ENCODE data around the gene RIPK4.
"Not testable (repeated sequence)": the region's sequence is repeated elsewhere in the genome, so short reads cannot be mapped to it uniquely, and the experiment has no call there.

Gene RIPK4

DNA sequence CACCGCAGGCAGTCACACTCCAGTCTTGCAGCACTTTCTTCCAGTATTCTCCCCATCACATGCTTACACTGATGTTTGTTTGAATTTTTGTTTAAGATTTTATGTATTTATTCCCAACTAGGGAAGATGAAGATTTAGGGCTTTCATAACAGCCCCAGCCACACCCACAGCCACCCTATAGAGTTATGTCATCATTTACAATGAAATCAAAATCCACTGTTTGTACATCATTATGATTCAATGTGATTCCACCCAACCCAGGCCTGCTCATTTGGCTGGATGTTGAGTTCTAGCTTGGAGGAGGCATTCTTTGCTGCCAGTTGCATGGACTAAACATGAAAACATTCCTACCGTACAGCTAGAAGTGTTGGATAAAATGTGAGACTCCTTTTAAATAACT lies 35.8 kb downstream of the RIPK4 start:
- no peak for DNase-seq

DNA sequence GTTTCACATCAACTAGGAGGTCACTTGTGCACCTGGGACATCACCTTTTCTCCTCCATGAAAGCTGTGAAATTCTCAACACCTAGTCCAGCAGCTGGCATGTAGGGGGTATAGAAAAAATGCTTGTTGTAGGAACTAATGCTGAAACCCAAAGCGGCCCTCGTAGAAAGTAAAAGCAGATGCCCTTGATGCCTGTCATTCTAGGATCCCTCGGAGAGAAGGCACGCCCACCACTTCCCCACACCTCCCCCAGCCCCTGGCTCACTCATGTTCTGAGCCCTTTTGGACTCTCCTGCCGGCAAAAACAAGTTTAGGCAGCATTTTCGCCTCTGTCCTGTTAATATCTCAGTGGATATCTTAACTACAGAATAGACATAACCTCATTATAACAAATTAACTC lies 36.5 kb downstream of the RIPK4 start:
- no peak for DNase-seq

DNA sequence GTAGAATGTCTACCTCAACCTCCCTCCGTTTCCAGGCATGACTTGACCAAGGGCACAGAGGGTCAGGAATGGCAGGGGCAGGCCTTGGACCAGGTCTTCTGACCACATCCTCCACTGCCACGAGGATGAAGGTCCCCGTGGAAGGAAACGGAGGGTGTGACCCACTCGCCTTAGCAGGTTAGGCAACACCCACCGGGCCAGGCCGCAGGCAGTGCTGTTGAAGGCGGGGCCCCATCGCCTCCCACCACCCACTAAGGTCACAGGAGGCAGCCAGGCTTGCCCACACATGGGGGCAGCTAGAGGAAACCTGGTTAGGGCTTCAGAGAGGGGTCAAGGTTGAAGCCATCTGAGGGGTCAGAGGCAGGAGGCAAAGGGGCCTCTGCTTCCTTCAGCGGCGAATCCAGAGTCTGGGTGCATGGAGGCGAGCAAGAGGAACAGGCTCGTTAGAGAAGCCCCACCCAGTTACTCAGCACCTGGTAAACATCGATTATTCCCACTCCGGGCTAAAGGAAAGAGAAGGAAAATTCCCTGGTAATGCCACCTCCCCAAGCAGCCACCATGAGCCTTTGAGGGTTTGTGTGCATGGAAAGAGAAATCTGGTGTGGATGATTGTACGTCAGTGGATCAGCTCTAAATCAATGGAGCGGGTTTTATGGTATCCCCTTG lies 37.0 kb downstream of the RIPK4 start:
- no peak for DNase-seq

DNA sequence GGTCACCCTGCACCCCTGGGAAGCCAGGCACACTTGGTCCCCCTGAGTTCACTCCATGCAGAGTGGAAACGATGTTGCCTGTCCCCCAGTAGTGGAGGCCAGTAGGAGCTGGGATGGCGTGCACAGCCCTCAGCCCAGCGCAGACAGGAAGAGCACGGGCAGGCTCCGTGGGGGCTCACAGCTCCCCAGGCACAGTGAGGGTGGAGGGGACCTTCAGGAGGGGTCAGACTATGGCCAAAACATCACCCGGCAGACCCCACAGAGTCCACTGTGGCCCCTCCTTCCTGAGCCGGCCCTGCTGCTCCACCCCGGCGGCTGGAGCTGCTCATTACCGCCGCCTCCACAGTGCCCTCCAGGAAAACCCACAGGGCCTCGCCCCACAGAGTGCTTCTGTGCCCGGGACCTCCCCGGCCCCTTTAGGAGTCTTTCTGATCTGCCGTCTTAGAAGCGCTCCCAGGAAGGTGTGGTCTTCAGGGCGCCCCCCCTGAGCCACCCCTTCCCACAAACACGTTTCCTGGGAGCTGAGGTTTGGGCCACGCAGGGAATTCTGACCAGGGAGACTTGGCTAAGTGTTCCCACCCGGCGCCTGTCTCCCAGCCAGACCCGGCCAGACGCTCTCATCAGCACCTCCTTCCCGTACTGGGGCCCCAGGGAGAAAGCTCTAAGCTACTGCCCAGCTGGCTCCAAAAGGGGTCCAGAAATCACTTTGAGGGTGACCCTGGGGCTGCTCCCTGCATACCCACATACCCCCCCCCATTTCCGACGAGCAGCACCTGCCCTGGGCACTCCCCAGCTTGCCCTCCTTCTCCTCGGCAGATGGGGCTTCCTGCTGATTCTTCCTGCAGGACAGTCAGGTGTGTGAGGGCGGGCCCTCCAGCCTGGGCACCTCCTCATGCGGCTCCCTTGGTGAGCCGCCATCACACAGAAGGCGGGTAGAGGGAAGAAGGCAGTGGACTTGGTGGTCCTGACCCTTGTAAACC lies 38.8 kb downstream of the RIPK4 start:
- DNase-seq = no peak

DNA sequence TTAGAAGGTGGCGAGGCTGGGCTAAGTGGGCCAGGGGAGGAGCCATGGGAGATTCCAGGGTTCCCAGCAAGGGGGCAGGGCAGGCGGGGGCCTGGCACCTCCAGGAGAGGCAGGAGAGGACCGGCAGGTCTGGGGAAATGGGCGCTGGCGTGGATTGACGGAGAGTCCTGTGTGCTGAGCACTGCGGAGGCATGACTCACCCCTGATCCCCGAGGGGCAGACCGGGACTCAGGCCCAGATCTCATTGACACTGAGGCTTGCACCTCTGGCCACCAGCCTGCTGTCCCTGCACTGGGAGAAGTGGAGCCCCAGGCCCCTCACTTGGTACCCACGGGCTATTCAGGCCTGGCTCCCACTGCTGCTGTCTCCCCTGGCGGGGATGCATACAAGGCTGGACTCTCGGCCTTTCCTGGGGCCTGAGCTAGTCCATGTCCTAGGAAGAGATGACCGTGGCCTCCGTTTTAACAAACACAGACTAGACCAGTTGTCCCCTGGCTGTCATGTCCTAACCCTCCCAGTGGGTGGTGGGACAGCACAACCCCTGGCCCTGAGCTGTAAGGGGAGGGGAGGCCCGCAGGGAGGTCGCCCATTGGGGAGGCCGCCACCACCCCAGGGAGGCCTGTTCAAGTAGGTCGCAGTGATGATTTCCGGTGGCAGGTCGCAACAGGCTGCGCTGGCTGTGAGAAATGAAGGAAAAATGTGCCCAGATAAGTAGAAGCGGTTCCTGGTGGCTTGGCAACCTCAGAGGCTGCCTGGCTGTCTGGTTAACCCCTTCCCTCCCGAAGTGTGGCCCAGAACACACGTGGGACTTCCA lies 39.7 kb downstream of the RIPK4 start:
- DNase-seq = no peak

DNA sequence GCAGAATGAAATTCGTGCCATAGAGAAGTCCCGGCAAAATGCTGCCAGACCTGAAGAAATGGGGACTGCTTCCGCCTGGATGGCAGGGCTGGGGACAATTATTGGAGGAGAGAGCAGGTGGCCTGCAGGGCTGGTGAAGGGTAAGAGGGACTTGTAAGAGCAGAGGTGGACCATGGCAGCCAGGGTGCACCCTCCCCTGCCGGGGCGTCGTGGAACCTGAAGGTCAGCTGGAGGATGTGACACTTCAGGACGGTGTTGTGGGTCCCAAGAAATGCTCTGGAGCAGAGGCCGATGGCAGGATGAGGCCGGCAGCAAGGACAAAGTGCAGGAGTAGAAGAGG lies 40.3 kb downstream of the RIPK4 start:
- no peak for DNase-seq

DNA sequence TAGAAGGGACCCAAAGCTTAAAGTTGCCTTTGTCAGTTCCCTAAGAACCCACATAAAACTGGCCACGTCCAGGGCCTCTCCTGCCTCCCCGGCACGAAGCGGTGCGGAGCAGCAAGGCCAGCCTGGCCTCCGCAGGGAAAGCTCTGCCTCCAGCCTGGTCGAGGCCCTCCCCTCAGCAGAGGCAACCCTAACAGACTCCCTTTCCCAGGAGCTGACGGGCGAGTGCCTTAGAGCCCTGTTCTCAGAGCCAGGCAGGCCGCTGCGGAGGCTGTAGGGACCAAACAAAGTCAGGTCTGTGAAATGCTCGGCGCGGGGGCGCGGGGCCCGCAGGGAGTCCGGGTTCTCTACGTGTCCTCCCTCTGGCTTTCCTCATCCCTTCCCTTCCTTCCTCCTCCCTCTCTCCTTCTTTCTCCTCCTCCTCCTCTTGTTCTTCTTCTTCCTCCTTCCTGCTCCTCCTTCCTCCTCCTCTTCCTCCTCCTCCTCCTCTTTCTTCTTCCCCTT lies 40.7 kb downstream of the RIPK4 start:
- DNase-seq = no peak

DNA sequence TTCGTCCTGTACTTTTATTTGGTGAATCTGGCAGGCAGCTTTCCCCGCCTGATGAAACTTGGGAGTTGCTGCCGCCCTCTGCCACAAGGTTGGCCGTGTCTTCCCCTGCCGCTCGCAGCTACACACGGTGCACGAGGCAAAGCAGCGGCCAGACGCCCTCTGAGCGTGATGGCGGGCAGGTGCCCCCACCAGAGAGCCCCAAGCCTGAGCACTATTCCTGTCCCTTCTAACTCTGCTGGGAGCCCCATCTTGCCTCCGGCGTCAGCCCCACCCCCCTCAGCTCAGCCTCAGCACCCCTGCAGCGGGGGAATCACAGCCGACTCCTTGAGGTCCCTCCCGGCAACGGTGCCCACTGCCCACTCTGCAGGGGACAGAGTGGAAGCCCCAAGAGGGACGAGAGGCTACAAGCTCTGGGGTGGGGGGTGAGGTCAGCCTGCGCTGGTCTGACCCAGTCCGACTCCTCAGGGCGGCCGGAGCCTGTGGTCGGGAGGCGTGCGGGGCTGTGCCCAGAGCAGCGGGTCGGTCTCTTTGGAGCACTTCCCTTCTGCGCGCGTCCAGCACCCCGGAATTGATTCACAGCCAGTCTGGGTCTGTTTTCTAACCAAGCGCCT lies 41.3 kb downstream of the RIPK4 start:
- DNase-seq = no peak

DNA sequence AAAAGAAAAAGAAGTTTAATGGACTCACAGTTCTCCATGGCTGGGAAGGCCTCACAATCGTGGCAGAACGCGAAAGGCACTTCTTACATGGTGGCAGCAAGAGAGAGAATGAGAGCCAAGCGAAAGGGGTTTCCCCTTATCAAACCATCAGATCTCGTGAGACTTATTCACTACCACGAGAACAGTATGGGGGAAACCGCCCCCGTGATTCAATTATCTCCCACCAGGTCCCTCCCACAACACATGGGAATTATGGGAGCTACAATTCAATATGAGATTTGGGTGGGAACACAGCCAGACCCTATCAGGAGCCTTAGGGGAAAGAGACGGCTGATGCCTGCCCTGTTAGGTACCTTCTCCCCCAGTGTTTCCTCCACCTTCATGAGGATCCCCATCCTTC lies 43.0 kb downstream of the RIPK4 start:
- DNase-seq = not testable (repeated sequence)

DNA sequence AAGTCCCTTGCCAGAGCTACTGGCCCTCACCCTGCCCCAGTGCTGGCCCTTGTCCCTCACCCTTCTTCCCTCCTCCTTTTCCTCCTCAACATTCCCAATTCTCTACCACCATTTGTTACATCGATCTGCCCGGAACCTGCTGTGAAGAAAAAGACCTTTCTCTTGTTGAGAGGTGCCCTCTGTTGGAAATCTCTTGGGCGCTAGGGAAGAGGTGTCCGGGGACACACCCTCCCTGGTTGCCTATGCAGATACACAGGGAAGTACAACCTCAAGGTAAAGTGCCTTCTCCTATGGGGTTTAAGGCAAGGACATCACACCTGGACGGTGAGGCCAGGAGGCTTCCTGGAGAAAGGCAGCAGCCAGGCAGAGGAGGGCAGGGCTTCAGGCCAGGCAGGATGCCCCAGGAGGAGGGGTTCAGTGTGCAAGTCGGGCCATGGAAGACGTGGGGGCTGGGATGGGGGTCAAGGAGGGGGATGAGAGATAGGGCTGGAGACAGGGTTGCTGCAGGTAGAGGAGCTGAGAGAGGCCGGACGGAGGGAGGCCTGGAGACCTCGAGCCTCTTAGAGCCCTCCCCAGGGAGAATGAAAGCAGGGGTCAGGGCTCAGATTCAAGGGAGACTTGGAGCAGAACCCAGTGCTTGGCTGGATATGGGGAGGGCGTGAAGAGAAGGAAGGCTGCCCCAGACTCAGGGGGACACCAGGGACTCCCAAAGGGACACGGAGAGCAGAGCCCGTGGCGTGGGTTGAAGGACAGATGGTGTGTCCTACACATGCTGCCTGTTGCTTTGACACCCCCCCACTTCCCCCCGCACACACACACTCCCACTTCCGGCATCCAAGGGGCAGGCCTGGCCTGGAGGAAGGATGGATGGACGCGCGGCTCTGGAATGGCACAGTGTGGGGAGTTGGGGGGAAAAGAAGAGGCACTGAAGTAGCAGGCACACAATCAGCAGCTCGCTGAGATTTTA lies 44.5 kb downstream of the RIPK4 start:
- no peak for DNase-seq

DNA sequence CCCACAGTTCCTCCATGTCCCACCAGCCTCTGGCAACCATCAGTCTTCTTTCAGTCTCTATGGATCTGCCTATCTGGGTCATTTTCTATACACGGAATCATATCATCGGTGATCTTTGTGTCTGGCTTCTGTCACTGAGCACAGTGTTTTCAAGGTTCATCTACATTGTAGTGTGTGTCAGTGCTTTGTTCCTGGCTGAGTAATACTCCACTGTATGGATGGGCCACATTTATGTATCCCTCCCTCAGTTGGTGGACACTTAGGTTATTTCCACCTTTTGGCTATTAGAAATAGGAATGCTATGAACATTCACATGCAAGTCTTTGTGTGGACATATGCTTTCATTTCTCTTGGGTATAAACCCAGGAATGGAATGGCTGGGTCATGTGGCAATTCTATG lies 46.6 kb downstream of the RIPK4 start:
- no peak for DNase-seq

DNA sequence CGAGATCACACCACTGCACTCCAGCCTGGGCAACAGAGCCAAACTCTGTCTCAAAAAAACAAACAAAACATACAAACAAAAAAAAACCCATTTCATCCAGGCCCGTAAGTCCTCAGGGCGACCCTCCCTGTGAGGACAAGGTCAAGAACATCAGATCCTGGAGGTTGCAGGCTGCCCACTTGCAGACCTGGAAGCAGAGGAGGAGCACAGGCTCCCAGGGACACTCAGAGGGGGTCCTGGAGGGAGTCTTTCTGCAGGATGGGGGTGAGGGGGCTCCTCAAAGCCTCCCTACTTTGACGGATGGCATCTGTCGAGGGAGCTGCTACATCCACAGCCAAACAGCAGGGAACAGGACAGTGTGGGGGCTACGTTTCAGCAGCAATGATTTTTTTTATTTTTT lies 47.2 kb downstream of the RIPK4 start:
- no peak for DNase-seq

DNA sequence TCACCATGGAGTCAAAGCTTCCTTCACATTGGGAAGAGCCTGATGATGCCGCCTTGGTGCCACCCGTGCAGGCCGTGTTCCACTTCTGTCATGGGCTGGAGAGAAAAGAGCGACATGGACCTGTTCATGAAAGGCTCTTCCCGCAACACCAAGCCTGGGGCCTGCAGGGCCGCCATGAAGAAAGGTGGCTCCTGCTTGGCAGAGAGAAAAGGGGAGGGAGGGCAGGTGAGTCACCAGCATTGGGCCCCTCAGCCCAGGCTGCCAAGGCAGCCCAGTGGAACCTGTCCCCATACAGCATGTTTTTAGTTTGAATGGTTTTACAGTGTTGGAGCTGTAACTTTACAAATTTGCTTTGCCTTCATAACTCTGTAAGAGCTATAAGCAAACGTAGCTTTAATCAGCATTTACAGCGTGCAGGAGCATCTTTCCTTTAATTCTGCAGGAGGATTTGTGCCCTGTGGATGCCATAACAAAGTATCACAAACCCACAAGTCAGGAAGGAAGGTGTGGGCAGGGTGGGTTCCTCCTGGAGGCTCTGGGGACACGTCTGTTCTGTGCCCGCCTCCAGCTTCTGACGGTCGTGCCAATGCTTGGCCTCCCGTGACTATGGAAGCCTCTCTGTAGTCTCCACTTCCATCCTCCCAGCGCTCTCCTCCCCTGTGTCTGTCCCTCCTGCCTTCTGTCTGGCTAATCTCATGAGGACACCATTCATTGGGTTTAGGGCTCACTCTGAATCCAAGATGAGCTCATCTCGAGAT lies 49.1 kb downstream of the RIPK4 start:
- DNase-seq = no peak

DNA sequence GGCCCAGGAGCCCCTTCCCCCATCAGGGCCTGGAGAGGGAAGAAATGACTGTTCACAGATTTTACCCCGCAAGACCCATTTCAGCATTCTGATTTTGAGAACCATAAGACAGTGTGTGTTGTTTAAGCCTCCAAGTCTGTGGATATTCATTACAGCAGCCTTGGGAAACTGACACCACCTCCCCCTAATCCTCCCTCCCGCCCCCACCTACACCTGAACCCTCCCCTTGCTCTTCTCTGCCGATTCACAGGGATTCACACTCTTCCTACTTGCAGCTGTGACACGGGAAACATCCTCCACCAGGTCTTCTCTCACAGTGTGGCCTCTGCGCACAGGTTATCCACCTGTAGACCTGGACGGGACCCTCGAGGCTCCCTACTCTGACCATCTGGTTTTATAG lies 50.1 kb downstream of the RIPK4 start:
- no peak for DNase-seq

DNA sequence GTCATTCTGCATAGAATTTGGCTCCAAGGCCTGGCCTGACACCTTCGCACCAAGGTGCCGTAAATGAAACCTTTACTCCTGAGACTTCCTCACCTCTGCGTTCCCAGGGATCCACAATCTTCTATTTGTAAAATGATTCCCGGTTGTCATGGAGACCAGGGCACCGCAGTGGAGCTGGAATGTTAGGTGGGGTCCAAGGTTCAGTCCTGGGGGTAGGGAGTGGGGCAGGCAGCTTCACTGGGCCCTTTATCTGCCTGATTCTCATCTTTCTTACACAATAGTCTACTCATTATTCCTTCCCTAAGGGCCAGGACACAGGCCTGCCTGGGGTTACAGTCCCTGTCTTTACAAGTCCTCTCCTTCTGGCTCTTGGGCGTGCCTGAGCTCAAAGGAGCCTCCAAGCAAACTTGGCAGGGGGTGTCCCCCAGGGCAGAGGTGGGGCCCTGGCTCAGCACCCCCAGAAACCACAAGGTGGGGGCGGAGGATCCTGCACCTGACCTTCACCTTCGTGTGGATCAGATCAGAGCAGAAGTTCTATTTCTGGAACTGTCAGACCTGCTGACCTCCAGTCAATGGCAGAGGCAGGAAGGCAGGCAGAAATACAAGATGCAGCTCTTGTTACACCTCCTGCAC lies 51.1 kb downstream of the RIPK4 start:
- DNase-seq = no peak

DNA sequence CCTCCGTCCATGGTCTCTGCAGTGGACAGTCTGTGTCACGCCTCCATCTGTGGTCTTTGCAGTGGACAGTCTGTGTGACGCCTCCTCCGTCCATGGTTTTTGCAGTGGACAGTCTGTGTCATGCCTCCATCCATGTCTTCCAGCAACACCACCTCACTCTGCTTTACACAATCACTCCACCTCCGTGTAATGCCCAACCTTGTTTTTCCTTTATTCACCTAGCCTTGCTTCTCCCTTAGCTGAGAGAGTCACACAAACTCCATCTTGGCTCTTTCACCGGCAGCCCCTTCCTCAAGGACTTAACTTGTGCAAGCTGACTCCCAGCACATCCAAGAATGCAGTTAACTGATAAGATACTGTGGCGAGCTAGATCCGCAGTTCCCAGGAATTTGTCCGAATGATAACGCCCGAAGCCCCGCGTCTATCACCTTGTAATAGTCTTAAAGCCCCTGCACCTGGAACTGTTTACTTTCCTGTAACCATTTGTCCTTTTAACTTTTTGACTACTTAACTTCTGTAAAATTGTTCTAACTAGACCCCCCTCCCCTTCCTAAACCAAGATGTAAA lies 52.5 kb downstream of the RIPK4 start:
- not testable (repeated sequence) for DNase-seq

DNA sequence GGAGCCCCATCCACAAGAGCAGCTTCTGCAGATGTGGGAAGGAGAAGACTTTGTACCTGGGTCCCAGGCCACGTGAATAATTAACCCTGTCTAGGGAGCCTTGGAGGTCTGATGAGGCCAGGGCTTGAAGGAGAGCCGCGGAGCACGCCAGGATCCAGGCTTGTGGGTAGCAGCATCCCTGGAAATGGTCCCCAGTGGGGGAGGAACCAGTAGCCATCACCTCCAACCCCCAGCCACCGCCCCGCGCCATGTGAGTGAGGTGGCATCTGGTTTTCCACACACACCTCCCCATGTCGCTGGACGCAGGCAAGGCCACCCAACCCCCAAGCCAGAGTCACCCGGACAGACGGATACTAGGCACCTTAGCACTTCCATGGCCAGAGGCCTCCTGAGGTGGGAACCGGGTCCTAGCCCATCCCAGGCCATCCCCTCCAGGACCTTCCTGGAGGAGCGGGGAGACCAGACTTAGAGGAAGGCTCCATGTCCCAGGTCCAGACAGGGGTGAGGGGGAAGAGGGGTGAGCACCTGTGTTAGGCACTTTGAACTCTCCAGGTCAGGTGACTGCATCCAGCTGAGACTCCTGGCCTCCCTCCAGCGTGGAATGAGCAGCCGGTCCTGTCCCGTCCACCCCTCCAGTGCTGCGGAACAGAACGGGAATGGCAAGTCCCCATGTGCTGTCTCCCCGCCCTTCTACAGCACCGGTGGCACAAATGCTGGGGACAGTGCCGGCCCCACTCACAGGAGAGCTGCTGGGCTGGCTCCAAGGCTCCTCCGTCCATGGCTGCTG lies 53.2 kb downstream of the RIPK4 start:
- no peak for DNase-seq

DNA sequence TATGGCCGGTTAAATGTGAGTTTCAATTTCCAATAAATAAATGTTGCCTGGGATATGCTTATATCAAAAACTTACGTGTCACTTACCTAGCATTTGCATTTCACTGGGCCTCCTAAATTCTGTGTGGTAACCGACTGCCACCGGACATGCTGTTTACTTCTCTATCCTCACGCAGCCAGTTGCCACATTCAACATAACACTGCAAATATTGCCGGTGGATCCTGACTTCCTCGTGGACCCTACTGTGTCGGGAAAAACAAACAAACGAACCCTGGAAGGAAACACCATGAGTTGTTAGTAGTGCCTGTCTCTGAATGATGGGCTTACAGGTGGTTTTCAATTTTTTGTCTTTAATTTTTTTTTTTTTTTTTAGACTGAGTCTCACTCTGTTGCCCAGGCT lies 54.1 kb downstream of the RIPK4 start:
- no peak for DNase-seq

DNA sequence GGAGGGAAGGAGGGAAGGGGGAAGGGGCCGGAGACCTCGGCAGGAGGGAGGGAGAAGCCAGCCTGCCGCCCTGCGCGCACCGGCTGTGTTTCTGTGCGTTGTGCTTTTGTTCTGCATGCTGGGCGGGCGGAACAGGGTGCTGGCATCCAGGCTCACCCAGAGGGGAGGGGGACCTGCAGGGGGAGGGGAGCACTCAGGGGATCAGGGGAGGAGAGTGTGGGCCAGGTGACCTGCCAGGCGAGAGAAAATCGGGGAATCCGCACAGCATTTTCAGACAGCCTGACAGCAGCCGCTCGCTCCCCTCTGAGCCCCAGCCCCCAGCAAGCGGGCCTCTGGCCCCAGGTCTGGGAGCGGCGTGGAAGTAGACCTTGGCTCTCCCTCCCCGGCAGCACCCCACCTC lies 54.7 kb downstream of the RIPK4 start:
- DNase-seq = no peak
